Transverse colon (tissue), 4 donors: ENCODE results near the gene PTGES2.

Experiments
- CTCF ChIP-seq, 5 experiments: fragments of 200-600 bp in 3 of 5; fragments of 450-650 bp in 2 of 5; sonication (generic) in 3 of 5; IDR thresholded peaks; 1 replicate in 2 of 5; 2 replicates in 3 of 5; pipeline ENCODE4 v1.5.1; 2016 to 2017; ENCODE audit warnings: antibody characterized with exemption in 5 of 5, inconsistent platforms in 3 of 5, mild to moderate bottlenecking in 2 of 5, moderate library complexity in 1 of 5
- POLR2A ChIP-seq: fragments of 450-650 bp; IDR thresholded peaks from one replicate; pipeline ENCODE4 v1.6.1; 2016; ENCODE audit warnings: antibody characterized with exemption, mild to moderate bottlenecking, moderate library complexity
- POLR2AphosphoS5 ChIP-seq, 3 donors: sonication (generic); formaldehyde crosslinking; IDR thresholded peaks; one replicate each; pipeline ENCODE4 v1.6.1; 2016; ENCODE audit warnings: antibody characterized with exemption in 3 of 3

GRCh38 chr9:128073253-128073886 lies 54.2 kb downstream of the PTGES2 start:
- no peak for TF ChIP-seq CTCF (IDR thresholded peaks at IDR 0.05)
- TF ChIP-seq POLR2A = no peak
- TF ChIP-seq POLR2AphosphoS5 (IDR thresholded peaks at IDR 0.05) = no peak
